GM18873 (cell line): ENCODE results near the gene SEMA3A.
"Not testable (repeated sequence)": the region's sequence is repeated elsewhere in the genome, so short reads cannot be mapped to it uniquely, and the experiment has no call there.

ENCODE experiments used
- ATAC-seq: cut with Tn5 transposase; IDR thresholded peaks from one replicate; pipeline ENCODE4 v1.9.1; 2021; ENCODE audit warnings: mild to moderate bottlenecking, moderate library complexity, moderate number of reproducible peaks; ENCODE audit not compliant: unreplicated experiment, low FRiP score

Gene SEMA3A

DNA sequence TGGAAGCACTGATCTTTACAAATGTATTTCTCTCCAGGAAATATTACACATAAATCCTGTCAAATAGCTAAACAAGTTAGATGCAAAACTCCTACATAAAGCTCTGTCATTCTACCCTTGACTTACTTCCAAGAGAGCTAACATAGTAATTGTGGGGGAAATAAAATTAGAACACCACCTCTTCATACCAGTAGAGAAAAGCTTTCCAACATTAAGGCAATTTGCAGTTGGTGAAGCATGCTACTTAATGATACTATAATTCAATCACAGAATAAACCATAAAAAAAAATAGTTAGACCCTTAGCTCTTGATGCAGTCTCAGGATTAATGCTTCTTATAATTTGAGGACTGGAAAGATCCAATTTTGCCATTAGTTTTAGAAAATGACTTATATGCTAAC lies 35.2 kb downstream of the SEMA3A start:
- no peak for ATAC-seq

DNA sequence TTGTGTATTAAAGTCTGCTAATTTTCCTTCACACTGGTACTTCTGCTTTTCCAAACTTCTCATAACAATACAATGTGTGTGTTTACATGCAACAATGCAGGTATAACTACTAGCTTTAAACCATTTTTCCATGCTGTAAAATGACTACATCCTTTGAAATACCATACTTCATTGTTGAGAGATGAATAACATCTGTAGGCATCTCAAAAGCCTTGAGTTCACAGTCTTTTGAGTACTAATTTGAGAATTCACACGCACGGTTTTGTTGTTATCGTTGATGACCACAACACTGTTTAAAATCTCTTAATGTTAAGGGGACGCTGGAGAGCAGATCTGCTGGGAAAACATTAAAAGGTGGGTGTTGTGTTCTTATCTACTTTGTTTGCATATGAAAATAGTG lies 37.4 kb downstream of the SEMA3A start:
- no peak for ATAC-seq

DNA sequence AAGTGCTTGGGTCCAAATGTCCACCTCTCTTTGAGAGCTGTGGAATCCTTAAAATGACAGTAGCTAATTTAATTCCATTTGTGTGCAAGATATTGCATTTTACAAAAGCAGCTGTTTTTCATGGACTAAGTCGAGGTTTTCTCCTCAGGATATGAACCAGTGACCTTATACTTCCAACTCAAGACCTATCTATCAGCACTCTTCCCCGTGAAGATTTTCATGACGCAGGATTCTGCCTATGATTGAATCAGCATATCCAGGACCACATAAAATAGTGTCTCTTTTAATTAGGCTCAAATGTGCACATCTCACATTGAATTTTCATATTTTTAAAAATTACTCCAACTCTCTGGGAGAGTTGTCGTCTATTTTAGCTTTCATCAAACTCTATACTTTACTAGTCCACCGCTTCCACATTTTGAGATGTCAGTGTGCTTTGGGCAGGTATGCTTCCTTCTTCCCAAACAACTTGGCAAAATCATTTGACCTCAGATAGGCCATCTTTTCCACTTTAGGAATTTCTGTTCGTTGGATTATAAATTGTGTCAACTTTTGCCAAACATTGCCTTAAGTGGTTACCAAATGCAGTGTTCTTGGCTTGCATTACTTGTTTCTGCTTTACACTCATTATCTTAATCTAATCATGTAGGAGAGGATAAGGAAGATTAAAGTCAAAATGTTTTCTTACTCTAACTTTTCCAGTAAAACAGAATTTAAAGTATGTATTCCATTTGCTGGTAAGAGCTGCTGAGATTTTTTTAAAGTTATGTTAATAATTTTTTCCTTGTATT lies 39.4 kb downstream of the SEMA3A start:
- no peak for ATAC-seq

DNA sequence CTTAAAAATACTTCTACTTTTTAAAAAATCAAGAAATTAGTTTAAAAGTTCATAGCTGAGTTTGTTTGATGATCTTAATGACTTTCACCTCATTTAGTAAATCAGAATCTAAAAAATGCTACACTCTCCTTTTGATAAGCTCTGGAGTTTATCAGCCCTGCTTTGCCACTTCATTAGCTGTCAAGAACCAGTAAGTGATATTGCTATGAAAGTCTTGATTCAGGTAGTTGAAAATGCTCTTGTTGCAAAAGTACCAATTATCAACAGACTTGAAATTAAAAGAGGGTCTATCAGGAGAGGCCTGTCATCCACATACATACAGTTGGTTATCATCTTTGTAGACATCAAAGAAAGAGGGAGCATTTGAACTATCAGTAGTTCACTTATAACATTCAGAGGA lies 41.6 kb downstream of the SEMA3A start:
- ATAC-seq: no peak

DNA sequence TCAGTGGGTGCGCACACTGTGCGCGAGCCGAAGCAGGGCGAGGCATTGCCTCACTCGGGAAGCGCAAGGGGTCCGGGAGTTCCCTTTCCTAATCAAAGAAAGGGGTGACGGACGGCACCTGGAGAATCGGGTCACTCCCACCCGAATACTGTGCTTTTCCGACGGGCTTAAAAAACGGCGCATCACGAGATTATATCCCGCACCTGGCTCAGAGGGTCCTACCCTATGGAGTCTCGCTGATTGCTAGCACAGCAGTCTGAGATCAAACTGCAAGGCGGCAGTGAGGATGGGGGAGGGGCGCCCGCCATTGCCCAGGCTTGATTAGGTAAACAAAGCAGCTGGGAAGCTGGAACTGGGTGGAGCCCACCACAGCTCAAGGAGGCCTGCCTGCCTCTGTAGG lies 44.2 kb downstream of the SEMA3A start:
- not testable (repeated sequence) for ATAC-seq

DNA sequence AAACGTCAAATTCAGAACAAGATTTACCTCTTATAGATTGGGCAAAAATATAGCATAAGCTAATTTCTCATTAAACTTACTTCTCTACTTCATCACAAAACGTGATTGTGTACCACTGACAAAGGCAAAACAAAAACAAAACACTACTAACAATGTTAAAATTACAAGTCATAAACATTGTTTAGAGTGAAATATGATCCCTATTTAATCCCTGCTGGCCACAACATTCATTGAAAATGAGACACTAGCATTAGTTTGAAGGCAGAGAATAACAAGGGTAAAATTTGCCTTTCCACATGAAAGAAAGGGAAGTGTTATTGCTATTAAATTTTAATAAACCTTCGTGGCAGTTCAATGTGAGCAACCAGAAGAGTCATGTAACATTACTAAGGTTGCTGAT lies 45.0 kb downstream of the SEMA3A start:
- no peak for ATAC-seq

DNA sequence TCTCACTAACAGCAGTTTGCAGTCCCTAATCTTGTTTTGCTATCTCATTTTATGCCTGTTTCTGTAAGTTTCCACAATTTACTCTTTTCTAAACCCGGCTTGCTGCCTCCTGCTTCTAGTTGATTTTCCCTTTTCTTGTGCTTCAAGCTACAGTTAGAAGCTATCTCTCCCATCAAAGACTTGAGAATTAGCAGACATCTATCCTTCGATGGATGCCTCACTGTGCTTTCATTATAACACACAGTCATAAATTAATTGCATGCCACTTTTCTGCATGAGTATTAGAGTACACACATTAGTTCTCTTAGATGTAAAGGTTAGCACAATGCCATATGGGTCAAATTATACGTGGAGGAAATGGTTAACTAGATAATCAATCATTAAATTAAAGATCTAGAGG lies 48.7 kb downstream of the SEMA3A start:
- no peak for ATAC-seq

DNA sequence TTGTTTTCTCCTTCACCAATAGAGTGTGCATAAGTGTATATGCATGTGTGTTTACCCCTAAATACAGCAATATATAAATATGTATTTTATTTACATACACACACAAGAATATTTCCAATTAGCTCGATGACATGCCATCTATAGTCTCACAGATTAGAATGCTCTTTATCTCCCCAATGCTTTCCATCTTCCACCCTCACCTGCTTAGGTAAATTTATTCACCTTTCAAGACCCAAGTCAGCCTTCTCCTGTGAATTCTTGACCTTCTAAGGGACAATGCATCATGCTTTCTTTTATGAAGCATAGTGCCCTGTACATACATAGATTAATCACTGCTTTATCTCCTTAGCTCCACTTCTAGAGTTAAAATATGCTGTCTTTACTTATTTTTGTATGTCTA lies 49.7 kb downstream of the SEMA3A start:
- ATAC-seq: no peak

DNA sequence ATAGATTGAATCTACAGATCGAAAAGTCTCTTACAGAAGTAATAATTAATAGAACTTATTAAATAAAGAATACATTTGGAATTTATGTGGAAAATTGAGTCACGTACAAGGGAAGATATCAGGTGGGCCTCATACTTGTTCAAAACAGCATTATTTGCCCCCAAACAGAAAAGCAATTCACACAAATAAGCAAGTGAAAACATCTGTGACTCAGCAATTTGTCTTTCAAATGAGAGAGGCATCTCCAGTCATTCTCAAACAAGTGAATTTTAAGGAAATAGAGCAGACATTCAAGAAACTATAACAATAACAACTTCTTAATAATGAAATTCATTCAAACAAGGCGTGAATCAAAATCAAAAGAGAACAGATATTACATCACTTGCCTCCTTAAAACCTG lies 50.1 kb downstream of the SEMA3A start:
- no peak for ATAC-seq

DNA sequence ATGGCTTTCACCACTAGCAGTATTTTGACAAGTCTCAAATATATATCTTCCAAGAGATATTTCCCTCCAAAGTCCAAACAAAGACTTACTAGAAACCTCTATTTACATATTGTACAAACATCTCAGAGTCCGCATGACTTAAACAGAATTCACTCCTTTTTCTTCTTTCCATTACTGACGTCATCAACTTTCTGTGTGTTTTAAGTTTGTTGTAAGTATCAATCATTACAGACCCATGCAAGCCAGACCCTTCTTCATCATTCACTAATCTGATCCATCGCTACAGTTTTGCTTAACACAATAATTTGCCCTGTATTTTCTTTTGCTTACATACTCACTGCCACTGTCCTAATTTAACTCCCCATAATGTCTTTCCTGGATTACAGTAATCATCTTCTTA lies 51.9 kb downstream of the SEMA3A start:
- no peak for ATAC-seq

DNA sequence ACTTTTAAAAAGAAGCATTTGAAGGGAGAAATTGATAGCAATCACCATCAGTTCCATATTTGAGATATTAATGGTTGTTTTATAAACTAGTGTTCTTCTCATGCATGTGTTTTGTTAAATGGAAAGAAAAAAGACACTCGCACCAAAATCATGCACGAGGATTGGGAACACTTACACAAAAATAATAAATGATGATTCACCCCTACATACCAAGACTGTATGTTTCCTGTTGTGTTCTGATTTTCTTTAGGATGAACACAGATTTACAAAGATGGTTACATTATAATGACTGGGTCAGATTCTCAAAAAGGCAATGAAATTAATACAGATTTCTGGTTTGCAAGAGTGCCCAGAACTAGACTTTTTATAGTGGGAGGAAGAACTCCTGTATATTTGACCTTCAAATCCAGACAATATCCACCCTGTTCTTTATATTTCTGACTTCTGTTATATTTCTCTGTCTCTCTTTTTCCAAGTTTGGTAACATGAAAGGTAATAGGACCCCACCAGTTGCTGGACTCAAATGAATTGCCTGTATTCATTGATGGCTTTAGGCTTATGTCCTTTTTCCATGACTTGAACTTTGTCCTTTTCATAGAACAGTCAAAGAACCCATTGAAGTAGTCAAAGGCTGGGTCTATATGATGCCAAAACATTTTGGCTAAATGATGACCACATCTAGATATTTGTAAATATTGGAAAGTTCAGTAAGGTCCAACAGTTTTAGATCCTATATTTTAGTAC lies 54.4 kb downstream of the SEMA3A start:
- no peak for ATAC-seq

DNA sequence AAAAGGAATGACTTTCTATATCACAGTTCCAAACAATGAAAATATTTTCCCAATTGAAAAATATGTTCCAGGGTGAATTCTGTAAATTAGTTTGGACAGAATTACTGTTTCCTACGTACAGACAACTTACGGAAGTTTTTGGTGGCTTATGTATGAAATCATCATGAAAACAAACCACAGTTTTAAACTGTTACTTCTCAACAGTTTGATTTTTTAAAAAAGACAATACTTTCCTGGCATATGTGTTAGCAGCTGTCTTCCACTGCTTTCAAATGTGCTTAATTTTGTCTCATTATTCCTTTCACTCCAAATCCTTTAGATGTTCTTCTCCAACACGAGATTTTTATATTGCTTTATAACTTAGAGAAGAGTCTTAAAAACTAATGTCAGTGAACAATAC lies 56.2 kb downstream of the SEMA3A start:
- ATAC-seq: no peak

DNA sequence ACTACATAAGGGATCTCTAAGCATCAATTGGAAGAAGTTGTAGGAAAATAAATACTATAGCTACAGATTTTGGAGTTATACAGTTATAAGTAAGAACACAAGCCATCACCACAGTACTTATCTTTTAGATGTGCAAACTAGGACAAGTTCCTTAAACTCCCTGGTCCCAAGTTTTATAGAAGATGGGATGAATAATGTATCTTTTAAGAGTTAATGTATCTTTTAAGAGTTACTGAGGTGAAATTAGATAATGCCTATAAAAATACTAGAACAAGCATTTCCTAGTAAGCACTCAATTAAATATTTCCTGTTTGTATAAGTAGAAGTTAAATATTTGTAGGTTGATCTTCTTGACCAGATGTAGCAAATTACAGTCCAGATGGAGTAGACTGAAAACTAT lies 56.8 kb downstream of the SEMA3A start:
- no peak for ATAC-seq

DNA sequence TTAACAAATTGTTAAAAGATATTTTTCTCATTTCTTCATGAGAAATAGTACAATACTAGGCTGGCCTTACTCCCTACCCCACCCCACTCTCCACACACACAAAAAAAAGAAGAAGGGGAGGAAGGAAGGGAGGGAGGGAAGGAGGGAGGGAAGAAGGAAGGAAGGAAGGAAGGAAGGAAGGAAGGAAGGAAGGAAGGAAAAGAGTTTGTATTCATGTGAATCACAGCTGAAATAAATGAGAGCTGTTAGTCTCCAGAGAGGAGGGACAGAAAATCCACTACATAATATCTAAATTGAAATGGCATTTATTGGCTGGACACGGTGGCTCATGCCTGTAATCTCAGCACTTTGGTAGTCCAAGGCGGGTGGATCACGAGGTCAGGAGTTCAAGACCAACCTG lies 57.8 kb downstream of the SEMA3A start:
- no peak for ATAC-seq

DNA sequence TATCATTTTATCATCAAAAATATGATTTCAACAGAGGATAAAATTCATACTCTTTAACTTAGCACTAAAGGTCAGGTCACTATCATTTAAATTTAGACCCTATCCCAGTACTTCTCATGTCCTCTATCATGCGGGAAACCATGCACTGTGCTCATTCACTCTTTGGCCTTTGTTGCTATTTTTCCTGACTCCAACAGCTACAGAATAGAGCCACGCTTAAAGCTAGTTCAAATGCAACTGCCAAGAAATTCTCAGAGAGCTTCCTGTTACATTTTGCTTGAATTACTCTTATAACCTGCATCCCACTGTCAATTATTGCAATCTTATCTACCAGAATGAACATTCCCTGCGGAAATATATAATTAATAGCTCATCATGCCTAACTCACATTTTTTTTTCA lies 58.3 kb downstream of the SEMA3A start:
- no peak for ATAC-seq

DNA sequence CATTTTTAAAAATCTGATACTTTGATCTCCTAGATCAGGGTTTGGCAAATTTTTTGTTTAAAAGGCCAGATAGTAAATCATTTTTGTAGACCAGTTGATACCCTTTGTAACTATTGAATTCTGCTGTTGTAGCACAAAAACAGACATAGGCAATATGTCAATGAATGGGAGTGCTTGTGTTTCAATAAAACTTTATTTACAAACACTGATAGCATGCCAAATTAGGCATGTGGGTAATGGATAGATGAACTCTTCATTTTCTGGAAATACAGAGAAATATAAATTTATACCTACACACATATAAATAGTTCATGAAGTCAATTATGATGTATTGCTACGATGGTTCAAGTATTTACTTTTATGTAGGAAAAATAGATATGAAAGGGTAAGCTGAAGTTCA lies 60.4 kb downstream of the SEMA3A start:
- ATAC-seq: no peak

DNA sequence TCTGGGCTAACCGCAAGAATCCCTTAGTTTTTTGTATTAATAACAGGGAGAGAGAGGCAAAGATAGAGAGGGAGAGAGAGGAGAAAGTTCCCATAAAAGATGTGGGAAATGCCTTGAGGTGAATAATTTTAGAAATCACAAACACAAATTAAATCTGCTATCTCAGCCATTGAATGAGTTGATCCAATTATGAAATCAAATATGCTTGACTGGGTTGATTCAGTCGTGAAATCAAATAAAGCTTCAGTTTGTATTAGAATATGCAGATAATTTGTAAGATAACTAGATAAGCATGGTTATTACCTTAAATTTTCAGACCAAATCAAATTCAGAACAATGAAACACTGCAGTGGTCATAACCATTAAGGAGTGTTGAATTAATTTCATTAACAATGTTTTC lies 68.9 kb downstream of the SEMA3A start:
- no peak for ATAC-seq

DNA sequence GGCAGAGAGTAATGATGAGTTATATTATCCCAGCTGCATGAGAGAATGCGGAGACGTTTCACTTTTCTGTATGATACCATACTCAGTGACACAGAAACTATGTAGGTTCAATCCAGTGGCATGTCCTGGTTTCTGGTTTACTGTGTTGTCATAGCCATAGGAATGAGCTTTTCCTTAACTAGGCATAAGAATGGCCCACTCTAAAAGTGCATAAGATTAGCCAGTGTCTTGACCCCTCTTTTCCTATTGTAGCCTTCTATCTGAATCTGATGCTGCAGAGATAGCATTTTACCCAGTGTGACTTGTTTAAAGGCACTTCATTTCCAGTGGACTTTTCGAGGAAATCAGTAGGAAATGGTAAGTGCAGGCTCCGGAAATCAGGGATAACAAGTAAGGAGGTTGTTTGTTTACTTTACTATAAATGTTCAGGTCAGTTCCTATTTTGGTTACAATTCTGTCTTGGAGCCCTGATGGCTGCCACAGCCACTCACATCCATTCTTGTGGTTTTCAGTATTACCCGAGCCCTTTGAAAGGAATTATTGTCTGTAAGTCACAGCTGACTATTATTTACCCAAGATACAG lies 70.5 kb downstream of the SEMA3A start:
- no peak for ATAC-seq

DNA sequence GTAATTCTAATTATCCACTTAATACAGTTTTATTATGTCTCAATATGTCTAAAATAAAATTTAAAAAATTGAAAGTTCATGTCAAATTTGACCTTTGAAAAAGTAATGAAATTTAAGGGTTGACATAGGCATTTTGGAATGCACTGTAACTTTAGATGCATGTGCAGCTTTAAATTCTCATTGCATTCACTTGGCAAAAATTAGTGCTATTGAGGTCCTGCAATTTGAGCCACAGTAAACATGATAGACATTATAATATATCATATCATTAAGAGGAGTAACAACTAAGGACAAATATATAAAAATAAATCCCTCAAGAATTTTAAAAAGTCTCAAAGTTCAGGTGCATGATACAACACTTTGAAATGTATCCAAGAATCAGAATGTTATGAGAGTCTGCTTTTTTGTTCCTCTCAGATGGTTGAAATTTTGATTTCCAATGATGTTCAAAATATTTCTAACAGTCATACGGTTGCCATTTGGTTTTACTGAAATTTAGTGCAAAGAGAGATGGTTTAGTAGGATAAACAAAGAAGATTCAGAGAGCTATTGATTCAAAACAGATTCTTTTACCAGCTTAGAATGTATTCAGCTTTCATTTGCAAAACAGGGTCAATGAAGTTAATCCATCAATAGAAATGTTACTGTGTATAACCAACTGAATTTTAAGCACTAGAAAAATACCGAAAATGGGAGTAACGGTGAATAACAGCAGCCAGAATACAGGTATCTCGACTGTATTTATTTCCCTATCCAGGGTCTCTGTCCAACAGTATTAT lies 71.8 kb downstream of the SEMA3A start:
- no peak for ATAC-seq

DNA sequence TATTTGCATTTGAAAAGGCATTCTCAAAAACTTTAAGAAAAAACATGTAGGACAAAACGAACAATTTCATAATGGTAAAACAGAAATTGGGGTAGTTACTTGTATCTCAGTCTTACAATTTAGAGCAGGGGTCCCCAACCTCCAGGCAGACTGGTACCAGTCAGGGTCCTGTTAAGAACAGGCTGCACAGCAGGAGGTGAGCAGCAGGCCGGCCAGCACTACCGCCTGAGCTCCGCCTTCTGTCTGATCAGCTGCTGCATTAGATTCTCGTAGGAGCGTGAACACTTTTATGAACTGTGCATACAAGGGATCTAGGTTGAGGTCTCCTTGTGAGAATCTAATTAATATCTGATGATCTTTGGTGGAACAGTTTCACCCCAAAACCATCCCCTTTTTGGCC lies 77.3 kb downstream of the SEMA3A start:
- no peak for ATAC-seq
